HG02870 (cell line): ENCODE data around the gene STX5.
"Not testable (repeated sequence)": the region's sequence is repeated elsewhere in the genome, so short reads cannot be mapped to it uniquely, and the experiment has no call there.

Source experiments
- ATAC-seq: cut with Tn5 transposase; IDR thresholded peaks from one replicate; pipeline ENCODE4 v1.9.1; 2021; ENCODE audit warnings: mild to moderate bottlenecking, moderate library complexity; ENCODE audit not compliant: unreplicated experiment

STX5 gene

DNA sequence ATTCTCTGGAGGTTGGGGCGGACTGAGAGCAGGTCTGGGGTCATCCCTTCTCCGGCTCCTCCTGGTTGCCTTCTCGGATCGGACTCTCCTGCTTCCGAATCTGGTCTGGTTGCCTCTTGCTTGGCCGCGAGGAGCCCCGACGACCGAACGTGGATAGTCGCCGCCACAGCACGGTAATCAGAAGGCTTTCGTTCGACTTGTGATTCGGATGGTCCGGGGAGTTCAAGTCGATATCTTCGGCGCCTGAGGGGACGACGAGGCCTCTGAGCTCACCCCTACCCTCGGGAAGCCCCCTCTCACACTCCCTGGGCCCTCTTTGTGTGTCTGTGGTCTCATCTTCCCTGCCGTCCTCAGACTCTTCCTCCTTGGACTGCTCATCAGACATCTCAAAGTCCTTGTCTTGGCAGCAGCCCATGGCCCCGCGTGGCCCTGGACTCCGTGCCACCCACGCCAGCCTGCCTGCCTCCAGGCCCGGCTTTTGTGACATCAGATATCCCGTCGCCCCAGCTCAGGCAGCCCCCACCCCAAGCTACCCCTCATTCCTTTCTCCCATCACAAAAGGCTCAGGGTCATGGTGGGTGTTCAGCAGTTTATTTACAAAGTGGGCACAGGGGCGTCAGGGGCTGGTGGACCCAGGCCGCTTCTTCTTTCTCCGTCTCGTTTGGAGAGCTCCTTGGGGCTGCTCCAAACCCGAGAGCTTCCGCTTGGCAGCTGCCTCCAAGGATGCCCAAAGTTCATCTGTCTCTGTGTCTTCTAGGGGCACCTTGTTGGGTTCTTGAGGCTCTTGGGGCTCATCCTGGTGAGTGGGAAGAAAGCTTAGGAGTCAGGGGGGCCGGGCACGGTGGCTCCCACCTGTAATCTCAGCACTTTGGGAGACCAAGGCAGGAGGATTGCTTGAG is 734 bp upstream of the STX5 start, which contains the start of gene TEX54:
Gene TEX54 (minus strand): TSS at position 506 of the 899 bp plus-strand sequence.
- ATAC-seq: no peak

DNA sequence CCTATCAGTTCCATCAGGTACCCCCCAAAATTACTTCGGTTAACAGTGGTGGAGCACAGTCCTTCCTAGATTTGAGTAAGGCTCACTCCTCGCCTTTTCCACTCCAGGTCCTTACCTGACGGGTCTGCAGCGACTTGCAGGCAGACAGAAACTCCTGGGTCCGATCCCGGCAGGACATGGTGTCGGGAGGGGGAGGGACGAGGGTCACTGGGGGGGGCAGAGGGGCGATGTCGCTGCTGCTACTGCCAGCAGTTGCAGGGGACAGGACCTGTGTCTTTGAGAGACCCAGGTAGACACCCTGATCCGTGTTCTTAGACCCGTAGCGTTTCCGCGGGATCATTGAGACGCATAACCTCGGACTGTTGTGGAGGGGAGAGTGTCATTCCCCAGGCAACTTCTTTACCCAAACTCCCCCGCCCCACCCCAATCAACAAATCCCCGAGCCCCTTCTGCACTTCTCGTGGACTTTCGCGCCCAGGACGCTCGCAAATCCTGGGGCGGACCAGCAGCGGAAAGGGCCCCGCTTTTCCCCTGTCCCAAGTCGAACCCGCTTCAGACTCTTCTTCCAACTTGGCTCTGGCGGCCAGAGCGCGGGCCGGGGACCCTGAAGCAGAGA is 839 bp downstream of the STX5 start:
- no peak for ATAC-seq

GRCh38 chr11:62828130-62828529 is 3.7 kb downstream of the STX5 start:
- not testable (repeated sequence) for ATAC-seq

DNA sequence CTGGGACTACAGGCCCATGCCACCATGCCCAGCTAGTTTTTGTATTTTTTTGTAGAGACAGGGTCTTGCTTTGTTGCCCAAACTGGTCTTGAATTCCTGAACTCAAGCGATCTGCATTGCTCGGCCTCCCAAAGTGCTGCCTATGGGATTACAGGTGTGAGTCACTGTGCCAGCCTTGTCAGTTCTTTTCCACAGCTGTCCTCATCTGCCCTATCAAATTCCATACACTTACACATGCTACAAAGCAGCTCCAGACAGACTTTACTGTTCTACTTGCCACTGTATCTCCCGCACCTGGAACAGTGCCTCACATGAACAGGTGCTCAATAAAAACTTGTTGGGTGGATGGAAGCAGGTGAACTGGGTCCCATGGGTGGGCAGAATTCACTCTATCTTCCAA is 8.2 kb downstream of the STX5 start:
- no peak for ATAC-seq

DNA sequence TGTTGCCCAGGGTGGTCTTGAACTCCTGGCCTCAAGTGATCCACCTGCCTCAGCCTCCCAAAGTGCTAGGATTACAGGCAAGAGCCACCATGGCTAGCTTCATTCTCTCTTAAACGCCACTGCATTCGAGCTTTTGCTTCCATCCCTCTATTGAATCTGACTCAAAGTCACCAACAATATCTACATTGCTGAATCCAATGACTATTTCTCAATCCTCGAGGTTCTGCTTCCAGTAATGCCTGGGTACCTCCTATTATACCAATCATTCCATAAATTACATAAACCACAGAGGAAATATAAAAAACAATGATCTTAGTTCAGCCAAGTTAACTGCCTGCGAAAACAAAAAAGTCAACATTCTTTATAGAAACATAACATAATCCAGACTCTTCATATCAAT is 14.7 kb downstream of the STX5 start:
- ATAC-seq: no peak

DNA sequence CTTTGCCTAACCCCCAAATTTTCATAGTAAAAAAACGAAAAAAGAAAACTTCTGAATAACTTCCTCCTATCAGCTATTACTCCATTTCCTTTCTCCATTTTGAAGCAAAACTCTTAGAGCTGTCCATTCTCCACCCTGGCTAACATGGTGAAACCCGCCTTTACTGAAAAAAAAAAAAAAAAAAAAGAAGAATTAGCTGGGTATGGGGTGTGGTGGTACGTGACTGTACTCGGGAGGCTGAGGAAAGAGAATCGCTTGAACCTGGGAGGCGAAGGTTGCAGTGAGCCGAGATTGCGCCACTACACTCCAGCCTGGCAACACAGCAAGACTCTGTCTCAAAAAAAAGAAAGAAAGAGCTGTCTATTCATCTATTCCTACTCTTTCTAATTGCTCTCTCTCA is 15.3 kb downstream of the STX5 start:
- no peak for ATAC-seq

- no peak for ATAC-seq
Measured at GRCh38 chr11:62811659-62812058, 20.2 kb downstream of the STX5 start.

GRCh38 chr11:62810748-62811147 is 21.1 kb downstream of the STX5 start:
- no peak for ATAC-seq

GRCh38 chr11:62806611-62807121 is 25.2 kb downstream of the STX5 start:
- no peak for ATAC-seq

DNA sequence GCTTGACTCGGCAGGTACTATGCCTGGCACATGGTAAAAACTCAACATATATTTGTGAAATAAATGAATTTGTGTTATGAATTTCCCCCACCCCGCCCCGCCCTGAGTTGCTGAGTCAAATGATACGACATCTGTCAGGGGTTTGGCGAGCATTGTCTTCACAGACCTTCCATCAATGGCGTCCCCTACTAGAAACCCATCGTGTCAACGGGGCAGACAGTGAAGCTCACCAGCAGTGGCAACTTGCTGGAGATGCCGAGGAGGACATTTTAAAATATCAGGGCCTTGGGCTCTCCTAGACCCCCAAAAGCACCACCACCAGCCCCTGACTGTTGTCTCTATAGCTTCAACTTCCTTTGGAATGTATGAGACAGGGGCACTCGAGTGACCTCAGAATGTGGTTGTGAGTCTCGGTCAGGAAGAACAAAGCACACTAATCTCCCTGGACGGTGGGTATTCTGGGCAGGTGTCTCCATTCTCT is 25.9 kb downstream of the STX5 start:
- ATAC-seq: no peak

GRCh38 chr11:62805076-62805892 is 26.6 kb downstream of the STX5 start, which contains the start of gene NXF1:
Gene NXF1, minus strand, starts transcription at chr11:62805440. Its CDS starts 84 bp downstream, at chr11:62805356.
- ATAC-seq: peak; percentile 72

- peak; percentile 10 for ATAC-seq
Measured at GRCh38 chr11:62804310-62805075, 27.4 kb downstream of the STX5 start.

- no peak for ATAC-seq
Measured at GRCh38 chr11:62801071-62801470, 30.8 kb downstream of the STX5 start.

DNA sequence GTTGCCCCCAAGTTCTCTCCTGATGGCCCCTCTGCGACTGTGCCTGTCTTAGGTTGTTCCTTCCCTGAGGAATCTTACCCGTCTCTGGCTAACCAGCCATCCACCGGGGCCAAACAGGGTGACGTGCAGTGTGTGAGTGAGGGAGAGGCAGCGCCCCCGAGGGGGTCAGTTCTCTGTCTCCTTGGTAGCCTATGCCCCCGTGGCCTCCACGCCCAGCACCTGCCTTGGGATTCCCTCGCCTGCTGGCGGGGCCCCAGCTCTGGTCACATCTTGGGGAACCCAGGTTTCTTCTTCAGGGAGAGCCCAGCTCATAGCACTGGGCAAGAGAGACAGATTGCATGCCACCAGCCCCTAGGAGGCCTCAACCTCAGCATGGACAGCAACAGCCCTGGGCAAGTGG is 32.4 kb downstream of the STX5 start:
- ATAC-seq: no peak

DNA sequence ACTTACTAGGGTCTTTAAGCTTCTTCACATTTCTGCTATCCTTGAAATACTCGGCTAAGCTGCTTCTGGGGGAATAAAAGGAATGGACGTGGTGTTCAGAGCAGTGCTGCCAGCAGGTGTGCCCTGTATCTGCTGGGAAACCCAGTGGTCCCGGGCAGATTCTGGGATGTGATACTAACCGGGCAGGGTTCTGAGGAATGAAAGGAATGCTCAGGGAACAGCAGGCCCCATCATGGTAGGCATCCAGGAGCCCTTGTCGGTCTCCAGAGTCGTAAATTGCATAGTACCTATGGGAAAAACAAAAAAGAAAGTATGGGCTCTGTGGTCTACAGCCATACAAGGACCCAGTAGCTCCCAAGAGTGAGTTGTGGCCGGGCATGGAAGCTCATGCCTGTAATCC is 35.6 kb downstream of the STX5 start:
- no peak for ATAC-seq

- no peak for ATAC-seq
Measured at GRCh38 chr11:62794201-62794775, 37.6 kb downstream of the STX5 start.

DNA sequence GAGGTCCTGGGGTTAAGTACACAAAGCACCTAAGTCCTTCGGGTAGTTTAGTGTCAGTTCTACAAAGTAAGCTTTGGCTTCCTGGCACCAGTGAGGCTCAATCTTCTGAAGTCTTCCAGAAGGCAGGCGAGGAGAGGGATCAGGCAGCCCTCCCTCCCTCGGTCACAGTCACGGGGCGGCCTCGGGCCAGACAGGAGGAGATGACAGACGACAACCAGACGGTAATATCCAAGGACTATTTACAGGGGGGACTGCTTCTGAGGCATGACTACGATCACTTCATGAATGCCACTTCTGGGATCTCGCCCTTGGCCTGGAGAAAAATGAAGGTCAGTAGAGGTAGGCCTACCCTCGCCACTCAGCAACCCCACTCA is 39.7 kb downstream of the STX5 start:
- no peak for ATAC-seq

DNA sequence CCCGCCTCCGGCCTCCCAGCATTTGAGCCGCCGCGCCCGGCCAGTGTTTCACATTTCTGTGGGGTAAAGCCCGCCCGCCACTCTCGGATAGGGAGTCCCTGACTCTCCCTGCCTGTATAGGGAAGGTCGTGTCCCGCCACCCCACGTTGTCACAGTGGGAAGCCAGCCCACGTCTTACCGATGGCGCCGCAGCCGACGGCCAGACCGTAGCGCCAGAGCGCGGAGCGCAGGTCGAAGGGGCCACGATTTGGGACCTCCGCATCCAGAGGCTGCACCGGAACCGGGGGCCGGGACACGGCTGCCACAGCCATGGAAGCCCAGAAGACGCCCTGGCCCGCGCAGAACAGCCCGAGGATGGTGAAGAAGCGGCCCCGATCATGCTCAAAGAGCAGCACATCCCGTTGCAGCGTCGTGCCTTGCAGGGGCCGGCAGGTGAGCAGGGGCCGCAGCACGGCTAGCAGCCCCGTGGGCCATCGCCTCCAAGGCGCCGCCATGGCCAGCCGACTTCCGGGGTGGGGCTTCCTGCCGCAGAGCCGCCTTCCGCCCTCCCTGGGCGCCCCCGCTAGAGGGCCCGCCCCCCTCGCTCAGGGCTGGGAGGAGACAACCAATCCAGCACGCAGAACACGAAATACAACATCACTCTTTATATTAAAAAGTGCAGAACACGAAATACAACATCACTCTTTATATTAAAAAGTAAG is 40.2 kb downstream of the STX5 start, which contains the start of gene TMEM223:
Gene TMEM223 (minus strand): TSS at position 506 of the 701 bp plus-strand sequence. CDS start 12 bp downstream, at position 494.
- ATAC-seq: peak; percentile 66

DNA sequence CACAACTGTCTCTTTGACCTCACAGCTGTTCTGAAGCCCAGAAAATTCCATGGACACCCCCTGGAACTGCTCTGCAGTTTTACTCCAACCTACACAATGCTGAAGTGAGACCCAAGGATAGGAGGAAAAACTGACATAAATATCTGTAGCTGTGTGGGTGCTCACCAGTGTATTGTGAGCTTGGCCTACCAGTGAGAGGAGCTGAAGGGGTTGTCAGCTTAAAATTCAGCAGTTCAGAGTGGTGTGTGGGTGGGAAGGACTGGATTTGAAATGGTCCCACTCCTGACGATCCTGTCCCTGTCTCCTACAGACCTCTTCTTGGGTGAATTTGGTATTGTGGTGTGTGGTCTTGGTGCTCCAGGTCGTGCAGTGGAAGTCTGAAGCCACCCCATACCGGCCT is 42.3 kb downstream of the STX5 start:
- ATAC-seq: no peak
